ENCODE results near the gene HCRT.
A peak's percentile ranks its signal among the peaks of the same experiment; 100 is the strongest.
"Not testable (repeated sequence)": the region's sequence is repeated elsewhere in the genome, so short reads cannot be mapped to it uniquely, and the experiment has no call there.

Gene HCRT

GRCh38 chr17:42225646-42226045 lies 40.4 kb upstream of the HCRT start:
- no peak overlapping the region for H3K4me3 ChIP-seq (ENCODE audit: low read depth, low read length)
- DNase-seq (ENCODE audit: low read depth) = no peak
- no peak for TF ChIP-seq MYC (IDR thresholded peaks at IDR 0.05; ENCODE audit: low read depth, low read length)
- TF ChIP-seq MAX (IDR thresholded peaks at IDR 0.05; ENCODE audit: low read depth, low read length) = no peak
- TF ChIP-seq, protein P1, sequence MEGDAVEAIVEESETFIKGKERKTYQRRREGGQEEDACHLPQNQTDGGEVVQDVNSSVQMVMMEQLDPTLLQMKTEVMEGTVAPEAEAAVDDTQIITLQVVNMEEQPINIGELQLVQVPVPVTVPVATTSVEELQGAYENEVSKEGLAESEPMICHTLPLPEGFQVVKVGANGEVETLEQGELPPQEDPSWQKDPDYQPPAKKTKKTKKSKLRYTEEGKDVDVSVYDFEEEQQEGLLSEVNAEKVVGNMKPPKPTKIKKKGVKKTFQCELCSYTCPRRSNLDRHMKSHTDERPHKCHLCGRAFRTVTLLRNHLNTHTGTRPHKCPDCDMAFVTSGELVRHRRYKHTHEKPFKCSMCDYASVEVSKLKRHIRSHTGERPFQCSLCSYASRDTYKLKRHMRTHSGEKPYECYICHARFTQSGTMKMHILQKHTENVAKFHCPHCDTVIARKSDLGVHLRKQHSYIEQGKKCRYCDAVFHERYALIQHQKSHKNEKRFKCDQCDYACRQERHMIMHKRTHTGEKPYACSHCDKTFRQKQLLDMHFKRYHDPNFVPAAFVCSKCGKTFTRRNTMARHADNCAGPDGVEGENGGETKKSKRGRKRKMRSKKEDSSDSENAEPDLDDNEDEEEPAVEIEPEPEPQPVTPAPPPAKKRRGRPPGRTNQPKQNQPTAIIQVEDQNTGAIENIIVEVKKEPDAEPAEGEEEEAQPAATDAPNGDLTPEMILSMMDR (IDR thresholded peaks at IDR 0.05; ENCODE audit: low read depth, low read length) = no peak
- no peak for TF ChIP-seq POLR2A (IDR thresholded peaks at IDR 0.05; ENCODE audit: extremely low read depth, insufficient read length)

- H3K4me3 ChIP-seq (ENCODE audit: low read depth, low read length) = no peak overlapping the region
- DNase-seq (ENCODE audit: low read depth) = no peak
- TF ChIP-seq, protein P1 (IDR thresholded peaks at IDR 0.05; ENCODE audit: low read depth, low read length) = no peak
- TF ChIP-seq POLR2A (IDR thresholded peaks at IDR 0.05; ENCODE audit: extremely low read depth, insufficient read length) (no peak), MAX (IDR thresholded peaks at IDR 0.05; ENCODE audit: low read depth, low read length) (no peak), MYC (IDR thresholded peaks at IDR 0.05; ENCODE audit: low read depth, low read length) (no peak)
Observed at GRCh38 chr17:42224651-42225050, 39.4 kb upstream of the HCRT start.

DNA sequence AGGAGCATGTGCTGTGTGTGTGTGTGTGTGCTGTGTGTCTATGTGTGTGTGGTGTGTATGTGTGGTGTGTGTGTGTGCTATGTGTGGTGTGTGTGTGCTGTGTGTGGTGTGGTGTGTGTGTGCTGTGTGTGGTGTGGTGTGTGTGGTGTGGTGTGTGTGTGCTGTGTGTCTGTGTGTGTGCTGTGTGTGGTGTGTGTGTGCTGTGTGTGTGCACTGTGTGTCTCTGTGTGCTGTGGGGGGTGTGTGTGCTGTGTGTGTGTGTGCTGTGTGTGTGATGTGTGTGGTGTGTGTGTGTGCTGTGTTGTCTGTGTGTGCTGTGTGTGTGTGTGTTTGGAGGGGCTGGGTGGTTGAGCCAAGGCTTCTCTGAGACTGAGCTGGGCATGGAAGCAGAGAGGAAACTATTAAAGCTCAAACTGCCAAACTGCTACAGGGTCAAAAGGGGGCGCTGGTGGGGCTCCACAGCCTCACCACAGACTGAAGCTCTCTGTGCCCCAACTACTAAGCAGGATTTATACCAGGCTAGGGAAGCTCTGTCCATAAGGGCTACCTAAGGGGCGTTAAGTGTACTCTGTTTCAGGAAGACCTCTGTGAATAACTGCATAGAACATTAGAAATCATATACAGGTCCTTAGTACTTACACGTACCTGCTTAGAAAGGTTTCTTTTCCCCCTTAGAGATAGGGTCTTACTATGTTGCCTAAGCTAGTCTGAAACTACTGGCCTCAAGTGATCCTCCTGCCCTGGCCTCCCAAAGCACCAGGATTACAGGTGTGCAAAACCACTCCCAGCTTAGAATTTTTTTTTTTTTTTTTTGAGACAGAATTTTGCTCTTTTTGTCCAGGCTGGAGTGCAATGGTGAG lies 36.9 kb upstream of the HCRT start:
- TF ChIP-seq MAX (IDR thresholded peaks at IDR 0.05; ENCODE audit: low read depth, low read length) (no peak), MYC (IDR thresholded peaks at IDR 0.05; ENCODE audit: low read depth, low read length) (no peak), POLR2A (IDR thresholded peaks at IDR 0.05; ENCODE audit: extremely low read depth, insufficient read length) (no peak)
- TF ChIP-seq, protein P1 (IDR thresholded peaks at IDR 0.05; ENCODE audit: low read depth, low read length) = peak; percentile 79
- peak; percentile 78 for DNase-seq (ENCODE audit: low read depth)
- no peak overlapping the region for H3K4me3 ChIP-seq (ENCODE audit: low read depth, low read length)

GRCh38 chr17:42219280-42219679 lies 34.0 kb upstream of the HCRT start:
- DNase-seq (ENCODE audit: low read depth); H3K4me3 ChIP-seq (ENCODE audit: low read depth, low read length): not testable (repeated sequence)

DNA sequence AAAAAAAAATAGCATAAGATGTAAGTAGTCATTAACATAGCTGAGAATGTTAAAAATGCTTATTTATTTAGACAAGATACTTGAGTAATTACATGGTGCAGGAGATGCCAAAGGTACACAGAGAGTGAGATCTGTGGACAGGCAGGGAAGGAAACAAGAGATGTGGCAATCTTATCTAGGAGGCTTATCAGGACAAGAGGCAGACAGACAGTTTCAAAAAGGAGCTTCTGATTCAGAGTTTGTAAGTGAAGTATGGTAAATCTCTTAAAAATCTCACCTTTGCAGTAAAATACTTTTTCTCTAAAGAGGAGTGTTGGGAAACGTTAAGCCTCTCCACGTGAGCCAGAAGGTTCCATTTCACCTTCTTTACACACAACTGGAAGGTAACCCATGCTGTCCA lies 28.9 kb upstream of the HCRT start:
- DNase-seq (ENCODE audit: low read depth) = no peak
- TF ChIP-seq, protein P1 (IDR thresholded peaks at IDR 0.05; ENCODE audit: low read depth, low read length) = no peak
- TF ChIP-seq MAX (IDR thresholded peaks at IDR 0.05; ENCODE audit: low read depth, low read length) (no peak), POLR2A (IDR thresholded peaks at IDR 0.05; ENCODE audit: extremely low read depth, insufficient read length) (no peak), MYC (IDR thresholded peaks at IDR 0.05; ENCODE audit: low read depth, low read length) (no peak)
- no peak overlapping the region for H3K4me3 ChIP-seq (ENCODE audit: low read depth, low read length)

GRCh38 chr17:42212382-42212781 lies 27.1 kb upstream of the HCRT start:
- TF ChIP-seq POLR2A (IDR thresholded peaks at IDR 0.05; ENCODE audit: extremely low read depth, insufficient read length) = no peak
- TF ChIP-seq MYC (IDR thresholded peaks at IDR 0.05; ENCODE audit: low read depth, low read length) = no peak
- no peak for TF ChIP-seq MAX (IDR thresholded peaks at IDR 0.05; ENCODE audit: low read depth, low read length)
- TF ChIP-seq, protein P1 (IDR thresholded peaks at IDR 0.05; ENCODE audit: low read depth, low read length) = no peak
- DNase-seq (ENCODE audit: low read depth) = no peak
- H3K4me3 ChIP-seq (ENCODE audit: low read depth, low read length) = no peak overlapping the region

DNA sequence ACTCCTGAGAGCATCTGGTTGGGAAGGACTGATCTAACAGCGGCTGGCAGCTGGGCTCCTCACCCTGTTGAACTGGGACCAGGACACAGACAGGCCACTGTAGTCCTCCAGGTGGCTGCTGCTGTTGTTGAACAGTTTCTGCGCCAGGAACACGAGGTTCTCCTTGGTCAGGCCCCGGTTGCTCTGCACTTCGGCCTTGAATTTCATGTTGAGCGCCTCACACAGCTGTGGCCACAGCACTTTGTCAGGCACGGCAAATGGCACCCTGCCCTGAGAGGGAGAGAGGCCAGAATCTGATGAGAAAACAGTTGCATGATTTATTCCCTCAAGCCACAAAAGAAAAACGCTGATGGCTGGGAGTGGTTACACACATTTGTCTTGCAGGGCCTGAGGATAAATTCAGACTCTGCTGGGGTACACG lies 26.7 kb upstream of the HCRT start:
- not testable (repeated sequence) for DNase-seq (ENCODE audit: low read depth); H3K4me3 ChIP-seq (ENCODE audit: low read depth, low read length)

Measured in NB4 (cell line).